IgD-negative memory B cell (primary cell): ENCODE measurements around the gene SPATA31D4. TPM values are rescaled to one million over a fixed set of nuclear protein-coding genes. Genes with fewer than 3 reads are reported as not detected.
"Not testable (repeated sequence)": the region's sequence is repeated elsewhere in the genome, so short reads cannot be mapped to it uniquely, and the experiment has no call there.

Experiments
- H3K27ac Mint-ChIP-seq, 3 donors: one replicate each; pipeline ENCODE4 v1.8.0; 2020 to 2022; ENCODE audit warnings: mild to moderate bottlenecking in 3 of 3, mixed read lengths in 3 of 3, moderate library complexity in 1 of 3
- H3K27me3 Mint-ChIP-seq: one replicate; pipeline ENCODE4 v1.8.0; 2021; ENCODE audit warnings: mixed read lengths
- H3K36me3 Mint-ChIP-seq: one replicate; pipeline ENCODE4 v1.8.0; 2020; ENCODE audit warnings: mild to moderate bottlenecking, mixed read lengths
- H3K4me1 Mint-ChIP-seq, 3 donors: one replicate each; pipeline ENCODE4 v1.8.0; 2020 to 2022; ENCODE audit warnings: mixed read lengths in 3 of 3, mild to moderate bottlenecking in 1 of 3
- H3K4me3 Mint-ChIP-seq, 4 donors: one replicate each; pipeline ENCODE4 v1.8.0; 2020 to 2022; ENCODE audit warnings: mild to moderate bottlenecking in 4 of 4, mixed read lengths in 4 of 4, moderate library complexity in 3 of 4
- H3K9me3 Mint-ChIP-seq, 3 donors: one replicate each; pipeline ENCODE4 v1.8.0; 2020 to 2021; ENCODE audit warnings: mixed read lengths in 3 of 3, mild to moderate bottlenecking in 1 of 3
- polyA plus RNA-seq: library from polyadenylated mRNA; unstranded; fragments of 300-500 nt; fragmentation: Illumina TruSeq; gene quantifications from one replicate; pipeline ENCODE4 v1.2.3, GENCODE V29; 2021

The SPATA31D4 gene
- polyA plus RNA-seq: not detected

GRCh38 chr9:81928305-81928704 is at the start of gene SPATA31D4:
SPATA31D4 (plus strand) TSS chr9:81928428; CDS start chr9:81928514, 86 bp downstream.
- not testable (repeated sequence) for H3K4me1 Mint-ChIP-seq, H3K27ac Mint-ChIP-seq, H3K27me3 Mint-ChIP-seq, H3K4me3 Mint-ChIP-seq, H3K9me3 Mint-ChIP-seq, H3K36me3 Mint-ChIP-seq

GRCh38 chr9:81878530-81878929 is 49.7 kb upstream of the SPATA31D4 start:
- H3K36me3 Mint-ChIP-seq: no peaks in the 10 kb centered on the region
- no peaks in the 10 kb centered on the region for H3K9me3 Mint-ChIP-seq
- H3K27ac Mint-ChIP-seq: no peak overlapping the region
- H3K4me1 Mint-ChIP-seq: no peaks in the 10 kb centered on the region
- H3K4me3 Mint-ChIP-seq: no peak overlapping the region
- H3K27me3 Mint-ChIP-seq: no peaks in the 10 kb centered on the region

DNA sequence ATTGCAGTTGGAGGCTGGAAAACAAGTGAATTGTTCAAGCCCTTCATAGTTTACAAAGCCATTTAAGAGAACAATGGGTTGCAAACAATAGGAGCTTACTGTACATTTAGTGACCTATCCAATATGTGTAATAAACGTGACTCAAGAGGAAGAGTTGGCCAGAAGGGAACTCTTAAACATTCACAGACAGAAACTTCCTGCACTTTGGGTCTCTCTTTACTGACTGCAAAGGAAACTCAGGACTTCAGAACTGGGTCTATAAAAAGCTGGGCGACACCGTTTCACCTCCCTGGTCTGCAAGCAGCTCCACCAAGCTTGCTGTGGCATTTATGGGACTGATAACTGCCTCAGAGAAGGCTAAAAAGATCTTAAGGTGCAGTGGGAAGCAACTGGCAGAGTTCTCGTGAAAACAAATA is 48.7 kb upstream of the SPATA31D4 start:
- Mint-ChIP-seq H3K9me3 (no peaks in the 10 kb centered on the region), H3K27me3 (no peaks in the 10 kb centered on the region), H3K4me1 (no peaks in the 10 kb centered on the region), H3K27ac (no peak overlapping the region), H3K36me3 (no peaks in the 10 kb centered on the region), H3K4me3 (no peak overlapping the region)

- Mint-ChIP-seq H3K27ac (no peak overlapping the region), H3K36me3 (no peaks in the 10 kb centered on the region), H3K4me1 (no peaks in the 10 kb centered on the region), H3K27me3 (no peaks in the 10 kb centered on the region), H3K4me3 (no peak overlapping the region), H3K9me3 (no peaks in the 10 kb centered on the region)
These were observed 42.6 kb upstream of the SPATA31D4 start for GRCh38 chr9:81885602-81886001.

DNA sequence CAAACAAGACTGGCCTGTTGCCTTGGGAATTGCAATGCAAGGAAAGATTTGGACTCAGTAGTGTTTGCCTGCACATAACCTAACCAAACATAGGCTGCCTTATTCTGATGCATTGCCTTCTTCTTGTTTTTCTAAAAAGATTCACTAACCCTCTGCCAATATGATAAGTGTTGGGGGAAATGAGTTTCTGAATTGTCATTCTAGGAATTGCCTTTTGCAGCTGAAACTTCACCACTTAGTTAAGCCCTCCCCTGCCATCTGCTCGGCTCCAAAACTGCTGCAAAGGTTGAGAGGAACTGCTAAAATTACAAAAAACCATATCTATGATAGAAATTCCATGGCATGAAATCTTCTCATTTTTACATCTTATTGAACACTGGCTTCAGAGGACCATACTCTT is 41.6 kb upstream of the SPATA31D4 start:
- Mint-ChIP-seq H3K9me3 (no peaks in the 10 kb centered on the region), H3K4me3 (no peak overlapping the region), H3K4me1 (no peaks in the 10 kb centered on the region), H3K27me3 (no peaks in the 10 kb centered on the region), H3K27ac (no peak overlapping the region), H3K36me3 (no peaks in the 10 kb centered on the region)

GRCh38 chr9:81890104-81890503 is 38.1 kb upstream of the SPATA31D4 start:
- Mint-ChIP-seq H3K27me3 (peaks cover 1% of the 10 kb centered on the region), H3K9me3 (no peaks in the 10 kb centered on the region), H3K4me3 (no peak overlapping the region), H3K4me1 (no peaks in the 10 kb centered on the region), H3K36me3 (no peaks in the 10 kb centered on the region), H3K27ac (no peak overlapping the region)

DNA sequence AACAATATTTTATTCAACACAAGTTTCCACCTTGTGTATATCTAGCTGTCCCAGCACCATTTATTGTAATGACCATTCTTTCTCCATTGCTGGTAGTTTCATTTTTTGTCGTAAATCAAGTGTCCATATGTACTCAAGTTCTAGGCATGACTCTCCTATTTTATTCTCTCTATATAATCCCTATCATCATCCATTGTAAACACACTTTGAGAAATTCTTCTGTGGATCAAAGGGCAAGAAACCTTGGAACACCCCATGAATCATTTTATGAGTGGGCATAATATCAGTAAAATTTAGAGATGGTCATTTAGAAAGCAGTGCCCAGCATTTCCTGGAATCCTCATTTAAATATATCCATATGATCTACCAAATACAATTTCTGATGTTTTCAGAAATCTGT is 35.8 kb upstream of the SPATA31D4 start:
- no peaks in the 10 kb centered on the region for H3K9me3 Mint-ChIP-seq
- no peaks in the 10 kb centered on the region for H3K36me3 Mint-ChIP-seq
- no peaks in the 10 kb centered on the region for H3K4me1 Mint-ChIP-seq
- H3K4me3 Mint-ChIP-seq: no peak overlapping the region
- peak overlapping the region in 1 of 3 donors; percentile 2 for H3K27ac Mint-ChIP-seq
- peaks cover 1% of the 10 kb centered on the region for H3K27me3 Mint-ChIP-seq

- Mint-ChIP-seq H3K27ac (no peak overlapping the region), H3K9me3 (no peaks in the 10 kb centered on the region), H3K27me3 (peaks cover 1% of the 10 kb centered on the region), H3K4me1 (no peaks in the 10 kb centered on the region), H3K4me3 (no peak overlapping the region), H3K36me3 (no peaks in the 10 kb centered on the region)
These were observed 34.3 kb upstream of the SPATA31D4 start for GRCh38 chr9:81893929-81894328.

GRCh38 chr9:81894891-81895290 is 33.3 kb upstream of the SPATA31D4 start:
- H3K4me3 Mint-ChIP-seq: no peak overlapping the region
- peaks cover 1% of the 10 kb centered on the region for H3K27me3 Mint-ChIP-seq
- no peaks in the 10 kb centered on the region for H3K9me3 Mint-ChIP-seq
- no peaks in the 10 kb centered on the region for H3K4me1 Mint-ChIP-seq
- H3K36me3 Mint-ChIP-seq: no peaks in the 10 kb centered on the region
- H3K27ac Mint-ChIP-seq: no peak overlapping the region

DNA sequence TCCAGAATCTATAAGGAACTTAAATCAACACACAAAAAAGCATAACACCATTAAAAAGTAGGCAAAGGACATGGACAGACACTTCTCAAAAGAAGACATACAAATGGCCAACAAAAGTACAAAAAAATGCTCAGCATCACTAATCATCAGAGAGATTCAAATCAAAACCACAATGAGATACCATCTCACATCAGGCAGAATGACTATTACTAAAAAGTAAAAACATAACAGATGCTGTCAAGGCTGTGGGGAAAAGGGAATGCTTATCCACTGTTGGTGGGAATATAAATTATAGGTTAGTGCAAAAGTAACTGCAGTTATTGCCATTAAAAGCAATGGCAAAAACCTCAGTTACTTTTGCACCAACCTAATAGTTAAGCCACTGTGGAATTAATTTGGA is 32.2 kb upstream of the SPATA31D4 start:
- Mint-ChIP-seq H3K27me3 (peaks cover 1% of the 10 kb centered on the region), H3K4me3 (no peak overlapping the region), H3K27ac (no peak overlapping the region), H3K9me3 (no peaks in the 10 kb centered on the region), H3K4me1 (no peaks in the 10 kb centered on the region), H3K36me3 (no peaks in the 10 kb centered on the region)

GRCh38 chr9:81898851-81899250 is 29.4 kb upstream of the SPATA31D4 start:
- Mint-ChIP-seq H3K4me3 (no peak overlapping the region), H3K4me1 (peaks cover 0 to 1% (median 0%) of the 10 kb centered on the region in 3 donors), H3K27me3 (peaks cover 1% of the 10 kb centered on the region), H3K27ac (no peak overlapping the region), H3K9me3 (no peaks in the 10 kb centered on the region), H3K36me3 (no peaks in the 10 kb centered on the region)

DNA sequence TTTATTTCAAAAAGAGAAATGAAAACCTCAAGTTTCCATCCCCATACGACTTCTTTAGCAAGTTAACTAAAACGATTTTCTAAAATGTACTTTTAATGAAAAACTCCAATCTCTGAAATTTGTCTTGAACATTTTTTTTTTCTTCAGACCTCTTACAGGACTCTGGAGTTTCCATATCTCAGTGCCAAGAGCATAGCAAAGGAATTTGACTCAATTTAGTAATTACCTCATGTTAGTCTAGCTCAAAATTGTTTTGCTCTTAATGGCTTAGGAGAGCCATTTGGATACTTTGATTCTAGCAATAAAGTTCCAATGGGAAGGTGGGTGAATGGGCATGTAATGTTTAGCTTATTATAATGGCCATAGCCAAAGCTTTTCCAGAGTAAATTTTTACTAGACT is 26.0 kb upstream of the SPATA31D4 start:
- H3K4me3 Mint-ChIP-seq: no peak overlapping the region

GRCh38 chr9:81902626-81903025 is 25.6 kb upstream of the SPATA31D4 start:
- H3K36me3 Mint-ChIP-seq: no peaks in the 10 kb centered on the region
- no peak overlapping the region for H3K27ac Mint-ChIP-seq
- no peak overlapping the region for H3K4me3 Mint-ChIP-seq
- H3K9me3 Mint-ChIP-seq: no peaks in the 10 kb centered on the region
- H3K4me1 Mint-ChIP-seq: peaks cover 0 to 2% (median 0%) of the 10 kb centered on the region in 3 donors
- peaks cover 2% of the 10 kb centered on the region for H3K27me3 Mint-ChIP-seq

More for the DNA sequence above, 26.0 kb upstream of the SPATA31D4 start:
- Mint-ChIP-seq H3K4me1 (peaks cover 0 to 2% (median 0%) of the 10 kb centered on the region in 3 donors), H3K27ac (no peak overlapping the region), H3K36me3 (no peaks in the 10 kb centered on the region), H3K9me3 (no peaks in the 10 kb centered on the region), H3K27me3 (peaks cover 2% of the 10 kb centered on the region)

GRCh38 chr9:81906671-81907070 is 21.6 kb upstream of the SPATA31D4 start:
- peak overlapping the region in 1 of 3 donors; percentile 42 for H3K27ac Mint-ChIP-seq
- peaks cover 0 to 2% (median 0%) of the 10 kb centered on the region in 3 donors for H3K9me3 Mint-ChIP-seq
- peaks cover 2% of the 10 kb centered on the region for H3K27me3 Mint-ChIP-seq
- H3K4me3 Mint-ChIP-seq: no peak overlapping the region
- H3K36me3 Mint-ChIP-seq: peaks cover 2% of the 10 kb centered on the region
- H3K4me1 Mint-ChIP-seq: peaks cover 0 to 2% (median 0%) of the 10 kb centered on the region in 3 donors

GRCh38 chr9:81912135-81912534 is 16.1 kb upstream of the SPATA31D4 start:
- H3K4me1 Mint-ChIP-seq: no peaks in the 10 kb centered on the region
- peaks cover 0 to 6% (median 0%) of the 10 kb centered on the region in 3 donors for H3K9me3 Mint-ChIP-seq
- no peak overlapping the region for H3K27ac Mint-ChIP-seq
- peaks cover 11% of the 10 kb centered on the region for H3K27me3 Mint-ChIP-seq
- H3K4me3 Mint-ChIP-seq: no peak overlapping the region
- H3K36me3 Mint-ChIP-seq: peaks cover 4% of the 10 kb centered on the region

DNA sequence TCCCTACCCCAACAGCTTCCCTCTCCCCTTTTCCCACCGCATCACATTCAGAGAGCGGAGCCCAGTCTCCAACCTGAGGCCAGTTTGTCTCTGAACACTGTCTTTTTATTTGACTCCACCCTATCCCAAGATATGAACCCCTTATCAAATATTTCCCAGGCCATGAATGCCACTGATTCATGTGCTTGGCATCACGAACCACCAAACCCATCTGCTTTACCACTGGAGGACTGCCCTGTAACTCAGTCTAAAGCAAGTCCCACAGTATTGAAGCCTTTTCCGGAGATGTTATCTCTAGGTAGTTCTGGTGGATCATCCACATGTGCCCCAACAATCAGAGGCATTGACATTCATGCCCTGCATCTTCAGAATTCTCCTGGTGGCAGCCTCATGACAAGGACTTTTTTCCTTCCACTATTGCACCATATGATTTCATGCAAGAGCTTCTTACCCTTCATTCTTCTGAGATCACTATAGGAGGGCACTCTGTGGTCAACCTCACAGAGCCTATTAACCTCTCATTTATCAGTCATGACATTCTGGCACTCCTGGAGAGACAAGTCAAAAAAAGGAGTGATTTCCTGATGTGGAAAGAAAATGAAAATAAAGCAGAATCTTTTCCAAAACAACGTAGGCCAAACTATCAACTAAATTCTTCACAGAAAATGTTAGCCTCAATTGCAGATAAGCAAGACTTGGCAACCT is 12.3 kb upstream of the SPATA31D4 start:
- no peak overlapping the region for H3K27ac Mint-ChIP-seq
- peaks cover 2% of the 10 kb centered on the region for H3K36me3 Mint-ChIP-seq
- peaks cover 14% of the 10 kb centered on the region for H3K27me3 Mint-ChIP-seq
- no peaks in the 10 kb centered on the region for H3K4me1 Mint-ChIP-seq
- H3K4me3 Mint-ChIP-seq: no peak overlapping the region
- peaks cover 0 to 4% (median 0%) of the 10 kb centered on the region in 3 donors for H3K9me3 Mint-ChIP-seq
